ENCODE data around the gene GRM1.

DNA sequence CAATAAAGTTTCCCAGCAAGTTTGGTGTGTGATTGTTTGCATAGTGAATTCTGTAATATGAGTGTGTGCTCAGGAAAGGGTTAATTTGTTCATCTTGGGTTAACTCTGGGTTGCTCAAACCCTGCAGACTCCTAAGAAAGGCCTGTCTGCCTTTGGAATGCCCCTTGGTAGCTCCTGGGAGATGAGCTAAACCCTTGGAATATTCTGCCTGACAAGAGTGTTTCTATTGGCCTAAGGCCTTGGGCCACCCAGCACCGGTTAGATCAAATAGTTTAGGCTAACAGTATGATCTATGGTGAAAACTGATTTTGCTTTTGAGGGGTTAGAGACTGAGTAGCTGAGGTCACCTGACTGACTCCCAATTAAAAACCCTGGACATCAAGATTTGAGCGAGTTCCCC lies 248.3 kb downstream of the GRM1 start:
- TF ChIP-seq CTCF (IDR thresholded peaks at IDR 0.05) (no peak), JUN (IDR thresholded peaks at IDR 0.05) (no peak), USF2 (IDR thresholded peaks at IDR 0.05) (no peak), HOXA7 (CRISPR knock-in tag; IDR thresholded peaks at IDR 0.05) (no peak), ELK1 (IDR thresholded peaks at IDR 0.05; ENCODE audit: low read depth, low read length) (no peak), MYC (IDR thresholded peaks at IDR 0.05; ENCODE audit: borderline replicate concordance, low read length) (no peak), JUNB (IDR thresholded peaks at IDR 0.05) (no peak), KDM1A (IDR thresholded peaks at IDR 0.05; ENCODE audit: low read depth) (no peak), NPAS2 (CRISPR knock-in tag; IDR thresholded peaks at IDR 0.05; ENCODE audit: borderline replicate concordance) (no peak), RCOR1 (IDR thresholded peaks at IDR 0.05; ENCODE audit: low read depth, low read length) (no peak)
- TF ChIP-seq, protein P1, sequence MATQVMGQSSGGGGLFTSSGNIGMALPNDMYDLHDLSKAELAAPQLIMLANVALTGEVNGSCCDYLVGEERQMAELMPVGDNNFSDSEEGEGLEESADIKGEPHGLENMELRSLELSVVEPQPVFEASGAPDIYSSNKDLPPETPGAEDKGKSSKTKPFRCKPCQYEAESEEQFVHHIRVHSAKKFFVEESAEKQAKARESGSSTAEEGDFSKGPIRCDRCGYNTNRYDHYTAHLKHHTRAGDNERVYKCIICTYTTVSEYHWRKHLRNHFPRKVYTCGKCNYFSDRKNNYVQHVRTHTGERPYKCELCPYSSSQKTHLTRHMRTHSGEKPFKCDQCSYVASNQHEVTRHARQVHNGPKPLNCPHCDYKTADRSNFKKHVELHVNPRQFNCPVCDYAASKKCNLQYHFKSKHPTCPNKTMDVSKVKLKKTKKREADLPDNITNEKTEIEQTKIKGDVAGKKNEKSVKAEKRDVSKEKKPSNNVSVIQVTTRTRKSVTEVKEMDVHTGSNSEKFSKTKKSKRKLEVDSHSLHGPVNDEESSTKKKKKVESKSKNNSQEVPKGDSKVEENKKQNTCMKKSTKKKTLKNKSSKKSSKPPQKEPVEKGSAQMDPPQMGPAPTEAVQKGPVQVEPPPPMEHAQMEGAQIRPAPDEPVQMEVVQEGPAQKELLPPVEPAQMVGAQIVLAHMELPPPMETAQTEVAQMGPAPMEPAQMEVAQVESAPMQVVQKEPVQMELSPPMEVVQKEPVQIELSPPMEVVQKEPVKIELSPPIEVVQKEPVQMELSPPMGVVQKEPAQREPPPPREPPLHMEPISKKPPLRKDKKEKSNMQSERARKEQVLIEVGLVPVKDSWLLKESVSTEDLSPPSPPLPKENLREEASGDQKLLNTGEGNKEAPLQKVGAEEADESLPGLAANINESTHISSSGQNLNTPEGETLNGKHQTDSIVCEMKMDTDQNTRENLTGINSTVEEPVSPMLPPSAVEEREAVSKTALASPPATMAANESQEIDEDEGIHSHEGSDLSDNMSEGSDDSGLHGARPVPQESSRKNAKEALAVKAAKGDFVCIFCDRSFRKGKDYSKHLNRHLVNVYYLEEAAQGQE (IDR thresholded peaks at IDR 0.05) = no peak

Measured in A549 (cell line).